Parathyroid adenoma (tissue), 2 donors: ENCODE measurements around the gene MAPRE3.
"Not testable (repeated sequence)": the region's sequence is repeated elsewhere in the genome, so short reads cannot be mapped to it uniquely, and the experiment has no call there.

Source experiments
- H2AFZ ChIP-seq: fragments of 300-600 bp; sonication (generic); one replicate; pipeline ENCODE4 v1.7.0; 2017; ENCODE audit warnings: antibody characterized with exemption, mild to moderate bottlenecking
- H3K27ac ChIP-seq: fragments of 300-600 bp; sonication (generic); one replicate; pipeline ENCODE4 v1.7.0; 2017
- H3K27me3 ChIP-seq: fragments of 300-600 bp; sonication (generic); one replicate; pipeline ENCODE4 v1.7.0; 2017; ENCODE audit warnings: low read length; ENCODE audit not compliant: control insufficient read depth, insufficient read depth
- H3K36me3 ChIP-seq: fragments of 300-600 bp; sonication (generic); one replicate; pipeline ENCODE4 v1.7.0; 2017; ENCODE audit warnings: low read length; ENCODE audit not compliant: control insufficient read depth, insufficient read depth
- H3K4me1 ChIP-seq: fragments of 300-600 bp; sonication (generic); one replicate; pipeline ENCODE4 v1.7.0; 2017; ENCODE audit warnings: control low read depth
- H3K4me2 ChIP-seq: fragments of 300-600 bp; sonication (generic); one replicate; pipeline ENCODE4 v1.7.0; 2017; ENCODE audit warnings: low read length
- H3K4me3 ChIP-seq: fragments of 300-600 bp; sonication (generic); one replicate; pipeline ENCODE4 v1.7.0; 2017; ENCODE audit warnings: low read depth, low read length
- H3K79me2 ChIP-seq: fragments of 300-600 bp; sonication (generic); one replicate; pipeline ENCODE4 v1.7.0; 2017; ENCODE audit warnings: control low read depth
- H3K9ac ChIP-seq: fragments of 300-600 bp; sonication (generic); one replicate; pipeline ENCODE4 v1.7.0; 2017; ENCODE audit warnings: mild to moderate bottlenecking
- H3K9me3 ChIP-seq: fragments of 300-600 bp; sonication (generic); one replicate; pipeline ENCODE4 v1.7.0; 2017; ENCODE audit warnings: low read length; ENCODE audit not compliant: control insufficient read depth
- TF ChIP-seq, protein P1 (sequence below): fragments of 300-600 bp; sonication (generic); IDR thresholded peaks from one replicate; pipeline ENCODE4 v1.7.0; 2017; ENCODE audit warnings: antibody characterized with exemption, mild to moderate bottlenecking
- donor health status: primary hyperparathyroidism.

MAPRE3 gene

DNA sequence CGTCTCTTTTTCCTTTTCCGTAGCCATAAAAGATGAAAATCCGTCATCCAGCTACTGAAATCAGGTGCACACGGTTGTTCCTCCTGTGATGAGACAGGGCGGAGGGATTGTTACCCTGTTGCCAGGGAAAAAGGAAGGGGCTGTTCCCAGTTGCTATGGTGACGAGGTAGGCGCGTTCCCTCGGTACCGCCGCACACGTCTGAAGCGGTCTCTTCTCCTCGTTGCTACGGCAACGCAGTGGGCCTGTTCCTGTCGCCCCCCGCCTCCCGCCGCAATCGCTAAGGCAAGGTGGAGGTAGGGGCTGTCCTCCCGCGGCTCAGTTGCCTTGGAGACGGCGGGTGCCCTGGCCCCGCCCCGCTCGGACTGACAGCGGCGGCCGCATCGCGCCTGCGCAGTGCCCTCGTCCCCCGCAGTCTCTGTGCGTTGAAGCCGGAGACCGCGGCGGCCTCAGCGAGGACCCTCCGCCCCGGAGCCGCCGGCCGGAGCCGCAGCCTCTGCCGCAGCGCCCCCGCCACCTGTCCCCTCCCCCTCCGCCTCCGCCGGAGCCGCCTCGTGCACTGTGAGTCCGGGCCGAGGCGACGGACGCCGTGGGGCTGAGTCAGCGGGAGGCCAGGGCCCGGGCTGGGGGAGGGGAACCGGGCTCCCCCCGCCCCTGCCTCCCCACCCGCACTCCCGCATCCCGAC is at the start of gene MAPRE3:
MAPRE3 (plus strand) TSS at position 394 of the 684 bp plus-strand sequence. CDS start 51,582 bp downstream, outside the sequence.
- Histone ChIP-seq H3K79me2 (peaks cover 12% of the 10 kb centered on the region), H3K9ac (peak within 1 kb of the TSS; percentile 24), H3K36me3 (no peaks in the 10 kb centered on the region), H3K4me3 (peak within 1 kb of the TSS; percentile 84), H3K4me2 (peak within 1 kb of the TSS; percentile 90), H3K27ac (peak within 1 kb of the TSS; percentile 91), H3K27me3 (no peaks in the 10 kb centered on the region), H2AFZ (peak within 1 kb of the TSS; percentile 80), H3K9me3 (no peaks in the 10 kb centered on the region), H3K4me1 (peaks cover 8% of the 10 kb centered on the region)
- TF ChIP-seq, protein P1, sequence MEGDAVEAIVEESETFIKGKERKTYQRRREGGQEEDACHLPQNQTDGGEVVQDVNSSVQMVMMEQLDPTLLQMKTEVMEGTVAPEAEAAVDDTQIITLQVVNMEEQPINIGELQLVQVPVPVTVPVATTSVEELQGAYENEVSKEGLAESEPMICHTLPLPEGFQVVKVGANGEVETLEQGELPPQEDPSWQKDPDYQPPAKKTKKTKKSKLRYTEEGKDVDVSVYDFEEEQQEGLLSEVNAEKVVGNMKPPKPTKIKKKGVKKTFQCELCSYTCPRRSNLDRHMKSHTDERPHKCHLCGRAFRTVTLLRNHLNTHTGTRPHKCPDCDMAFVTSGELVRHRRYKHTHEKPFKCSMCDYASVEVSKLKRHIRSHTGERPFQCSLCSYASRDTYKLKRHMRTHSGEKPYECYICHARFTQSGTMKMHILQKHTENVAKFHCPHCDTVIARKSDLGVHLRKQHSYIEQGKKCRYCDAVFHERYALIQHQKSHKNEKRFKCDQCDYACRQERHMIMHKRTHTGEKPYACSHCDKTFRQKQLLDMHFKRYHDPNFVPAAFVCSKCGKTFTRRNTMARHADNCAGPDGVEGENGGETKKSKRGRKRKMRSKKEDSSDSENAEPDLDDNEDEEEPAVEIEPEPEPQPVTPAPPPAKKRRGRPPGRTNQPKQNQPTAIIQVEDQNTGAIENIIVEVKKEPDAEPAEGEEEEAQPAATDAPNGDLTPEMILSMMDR, result no peak

DNA sequence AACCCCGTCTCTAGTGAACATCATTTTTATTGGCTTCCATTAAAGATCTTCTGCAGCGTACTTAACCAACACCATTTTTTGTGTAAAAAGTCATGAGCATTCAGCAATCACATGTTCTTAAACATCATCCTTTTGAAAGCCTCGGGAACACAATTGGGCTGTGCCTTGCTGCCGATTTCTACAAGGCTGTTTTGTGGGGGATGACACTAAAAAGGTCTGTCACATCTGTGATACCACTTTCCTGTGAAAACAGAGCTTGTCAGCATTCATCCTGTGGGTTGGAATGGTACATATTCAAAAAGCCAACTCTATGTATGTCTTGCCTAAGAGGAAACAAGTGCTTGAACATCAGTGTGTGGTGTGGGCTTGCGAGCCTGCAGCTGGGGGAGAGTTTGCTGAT is 49.1 kb upstream of the MAPRE3 start:
- Histone ChIP-seq H3K4me3 (no peak overlapping the region), H3K36me3 (no peaks in the 10 kb centered on the region), H3K9me3 (no peaks in the 10 kb centered on the region), H3K79me2 (no peaks in the 10 kb centered on the region), H3K4me2 (no peak overlapping the region), H3K4me1 (no peaks in the 10 kb centered on the region), H2AFZ (no peak overlapping the region), H3K9ac (no peak overlapping the region), H3K27ac (no peak overlapping the region), H3K27me3 (no peaks in the 10 kb centered on the region)
- TF ChIP-seq, protein P1, result no peak

DNA sequence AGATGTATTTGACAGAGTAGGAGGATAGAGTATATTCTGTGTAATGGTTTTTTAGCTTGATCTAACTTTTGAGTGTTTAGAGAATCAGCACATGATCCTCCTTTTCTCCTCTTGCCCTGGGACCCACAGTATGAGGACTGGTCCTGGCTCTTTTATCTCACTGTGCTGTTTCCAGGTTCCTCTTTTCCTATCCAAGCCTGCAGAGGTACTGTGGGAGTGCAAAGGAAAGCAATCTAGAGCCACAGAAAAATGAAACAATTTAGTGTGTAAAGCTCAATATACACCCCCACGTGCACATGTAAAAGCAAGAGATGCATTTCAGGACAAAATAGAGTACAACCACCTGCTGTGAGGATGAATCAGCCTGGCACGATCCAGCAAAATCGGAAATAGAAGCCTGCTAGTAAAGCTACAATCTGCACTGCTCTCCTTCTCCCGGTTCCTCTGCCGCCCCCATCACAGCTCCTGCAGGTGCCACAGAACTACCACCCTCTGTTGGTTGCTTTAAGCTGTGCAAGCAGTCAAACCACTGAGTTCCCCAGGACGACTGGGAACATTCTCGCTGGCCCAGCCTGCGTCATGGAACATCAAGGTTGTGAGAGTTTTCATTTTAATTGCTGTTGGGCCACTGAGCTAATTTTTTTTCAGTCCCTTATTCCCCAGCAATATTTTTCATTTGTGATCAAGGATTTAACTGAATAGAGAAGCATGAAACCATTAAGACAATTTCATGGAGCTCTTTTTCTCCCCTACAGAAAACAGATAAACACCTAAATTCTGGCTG is 47.8 kb upstream of the MAPRE3 start:
- Histone ChIP-seq H3K27me3 (no peaks in the 10 kb centered on the region), H2AFZ (peak overlapping the region; percentile 27), H3K9me3 (no peaks in the 10 kb centered on the region), H3K4me1 (no peaks in the 10 kb centered on the region), H3K4me3 (no peak overlapping the region), H3K36me3 (no peaks in the 10 kb centered on the region), H3K9ac (no peak overlapping the region), H3K79me2 (no peaks in the 10 kb centered on the region), H3K4me2 (no peak overlapping the region), H3K27ac (no peak overlapping the region)
- TF ChIP-seq, protein P1, result peak; percentile 63

DNA sequence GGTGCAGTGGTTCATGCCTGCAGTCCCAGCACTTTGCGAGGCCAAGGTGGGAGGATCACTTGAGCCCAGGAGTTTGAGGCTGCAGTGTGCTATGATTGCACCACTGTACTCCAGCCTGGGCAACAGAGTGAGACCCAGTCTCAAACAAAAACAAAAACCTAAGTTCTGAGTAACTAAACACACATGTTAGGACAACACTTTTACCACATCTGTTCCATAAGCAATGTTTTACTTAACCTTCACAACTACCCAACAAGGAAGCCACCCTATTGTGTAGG is 47.3 kb upstream of the MAPRE3 start:
- not testable (repeated sequence) for H3K4me1 ChIP-seq, H3K27ac ChIP-seq, H3K4me2 ChIP-seq, H3K27me3 ChIP-seq, H3K9ac ChIP-seq, H3K79me2 ChIP-seq, H3K36me3 ChIP-seq, H3K4me3 ChIP-seq, H2AFZ ChIP-seq, H3K9me3 ChIP-seq

DNA sequence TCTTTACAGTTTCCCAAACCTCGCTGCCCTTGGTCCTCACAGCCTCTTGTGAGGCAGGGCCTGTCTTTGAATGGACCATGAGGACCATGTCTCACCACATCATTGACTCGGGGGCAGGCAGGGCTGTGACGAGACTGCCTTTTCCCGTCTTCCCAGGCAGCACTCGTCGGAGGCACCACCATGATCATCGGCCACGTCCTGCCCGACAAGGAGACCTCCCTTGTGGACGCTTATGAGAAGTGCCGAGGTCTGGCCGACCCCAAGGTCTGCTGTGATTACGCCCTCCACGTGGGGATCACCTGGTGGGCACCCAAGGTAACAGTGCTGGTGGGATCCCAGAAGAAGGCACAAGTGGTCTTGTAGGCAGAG is 45.7 kb upstream of the MAPRE3 start:
- TF ChIP-seq, protein P1, result no peak
- Histone ChIP-seq H3K79me2 (no peaks in the 10 kb centered on the region), H3K9ac (no peak overlapping the region), H2AFZ (no peak overlapping the region), H3K4me3 (no peak overlapping the region), H3K27me3 (no peaks in the 10 kb centered on the region), H3K27ac (no peak overlapping the region), H3K36me3 (no peaks in the 10 kb centered on the region), H3K4me2 (no peak overlapping the region), H3K9me3 (no peaks in the 10 kb centered on the region), H3K4me1 (no peaks in the 10 kb centered on the region)
